Astrocyte of the spinal cord (primary cell): ENCODE results near the gene ARMH2.
A peak's percentile ranks its signal among the peaks of the same experiment; 100 is the strongest.

Experiments
- DNase-seq: peaks from one replicate; pipeline ENCODE4 v3.0.0; 2011; ENCODE audit warnings: low read depth, low spot score
- H3K4me3 ChIP-seq: 2 replicates; pipeline ENCODE4 v1.5.1; 2011; ENCODE audit warnings: low read depth, mild to moderate bottlenecking, low read length, moderate library complexity
- CTCF ChIP-seq: IDR thresholded peaks from 2 replicates; pipeline ENCODE4 v1.5.1; 2012; ENCODE audit warnings: low read depth, mild to moderate bottlenecking, low read length, inconsistent platforms
- in situ Hi-C: cut with HindIII; loops from 2 replicates; pipeline ENCODE4 v1.10.0; 2017; ENCODE audit warnings: low sequenced_read_pairs

ARMH2 gene

GRCh38 chr6:24831771-24832716, 33.3 kb upstream of the ARMH2 start:
- in situ Hi-C loops, result no loop called here
- H3K4me3 ChIP-seq, result no peak overlapping the region
- DNase-seq, result peak; percentile 39
- TF ChIP-seq CTCF, result no peak

DNA sequence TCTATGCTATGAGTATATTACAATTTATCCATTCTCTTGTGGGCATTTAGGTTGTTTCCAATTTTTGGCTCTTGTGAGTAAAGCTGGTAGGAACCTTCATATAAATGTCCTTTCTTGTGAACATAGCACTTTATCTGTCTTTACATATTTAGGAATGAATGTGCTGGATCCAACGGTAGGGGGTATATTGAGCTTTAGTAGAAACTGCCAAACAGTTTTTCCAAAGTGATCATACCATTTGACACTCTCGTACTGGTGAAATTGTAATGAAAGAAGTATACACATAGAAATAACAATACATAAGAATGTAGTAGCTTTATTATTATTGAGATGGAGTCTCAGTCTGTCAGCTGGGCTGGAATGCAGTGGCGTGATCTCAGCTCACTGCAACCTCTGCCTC, 30.9 kb upstream of the ARMH2 start:
- no peak for TF ChIP-seq CTCF
- DNase-seq, result no peak
- no peak overlapping the region for H3K4me3 ChIP-seq
- in situ Hi-C loops, result no loop called here

- H3K4me3 ChIP-seq, result no peak overlapping the region
- TF ChIP-seq CTCF, result no peak
- no peak for DNase-seq
- in situ Hi-C loops, result no loop called here
Observed at GRCh38 chr6:24827970-24828369, 29.3 kb upstream of the ARMH2 start.

GRCh38 chr6:24827162-24827561, 28.4 kb upstream of the ARMH2 start:
- H3K4me3 ChIP-seq, result no peak overlapping the region
- in situ Hi-C loops, result no loop called here
- DNase-seq, result no peak
- TF ChIP-seq CTCF, result no peak

GRCh38 chr6:24825130-24825630, 26.5 kb upstream of the ARMH2 start:
- no peak overlapping the region for H3K4me3 ChIP-seq
- no peak for DNase-seq
- TF ChIP-seq CTCF, result no peak
- in situ Hi-C loops, result no loop called here

DNA sequence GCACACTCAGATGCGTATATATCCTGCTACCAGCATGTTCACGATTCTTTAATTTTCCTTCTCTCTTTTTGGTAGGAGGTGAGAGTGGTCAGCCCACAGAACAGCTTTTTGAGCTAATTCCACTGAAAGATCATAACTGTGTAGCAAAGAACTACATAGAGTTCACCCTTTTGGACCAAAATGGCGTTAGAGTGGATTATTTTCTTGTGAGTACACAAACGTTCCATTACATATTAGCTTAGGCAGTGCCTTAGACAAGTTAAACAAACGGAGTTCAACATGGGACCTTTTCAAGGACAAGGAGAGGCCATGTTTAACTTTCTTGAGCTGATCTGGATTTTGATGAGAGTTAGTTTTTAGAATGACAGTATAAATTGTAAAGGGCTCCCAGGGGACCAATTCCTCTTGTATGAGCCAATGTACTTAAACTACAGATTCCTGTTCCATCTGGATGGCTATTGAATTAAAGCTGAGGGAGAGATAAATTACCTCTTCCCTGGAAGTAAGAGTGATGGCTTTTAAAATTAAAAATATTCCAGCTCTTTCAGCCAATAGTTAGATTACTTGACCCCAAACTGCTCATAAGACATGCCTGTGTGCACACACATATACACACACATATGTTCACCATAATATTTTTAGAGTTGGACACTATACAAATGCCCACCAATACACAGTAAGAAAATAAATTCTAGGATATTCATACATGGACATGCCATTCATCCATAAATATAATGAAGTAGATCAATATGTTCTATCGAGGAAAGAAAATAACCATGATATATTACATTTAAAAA, 25.6 kb upstream of the ARMH2 start:
- in situ Hi-C loops, result no loop called here
- H3K4me3 ChIP-seq, result no peak overlapping the region
- no peak for DNase-seq
- no peak for TF ChIP-seq CTCF
